Urinary bladder (tissue), 4 donors: Measurements from ENCODE around the gene SORCS3. TPM values are rescaled to one million over a fixed set of nuclear protein-coding genes. Genes with fewer than 3 reads are reported as not detected.

Experiments
- DNase-seq: peaks from one replicate; pipeline ENCODE4 v3.0.0-alpha.2; 2015; ENCODE audit errors: extremely low spot score
- H3K27ac ChIP-seq: one replicate; pipeline ENCODE4 v1.5.1; 2013; ENCODE audit warnings: low read depth, mild to moderate bottlenecking, moderate library complexity
- H3K36me3 ChIP-seq: one replicate; pipeline ENCODE4 v1.6.1; 2013; ENCODE audit warnings: mild to moderate bottlenecking, moderate library complexity; ENCODE audit not compliant: insufficient read depth
- H3K4me1 ChIP-seq: one replicate; pipeline ENCODE4 v1.6.1; 2013; ENCODE audit warnings: mild to moderate bottlenecking, moderate library complexity; ENCODE audit not compliant: insufficient read depth
- H3K4me3 ChIP-seq: one replicate; pipeline ENCODE4 v1.5.1; 2013; ENCODE audit warnings: low read depth, low read length
- WGBS: extraction: QIAGEN DNeasy Blood & Tissue Kit; methylation state at CpG from one replicate; pipeline ENCODE4 v1.1.7; 2013; 5-methylcytosine and 5-hydroxymethylcytosine counted together
- polyA plus RNA-seq: library from polyadenylated mRNA; stranded (reverse); fragments of 200-250 nt; gene quantifications from one replicate; pipeline ENCODE4 v1.2.3, GENCODE V29; 2013
- total RNA-seq: library from RNA; depleted of rRNA; stranded (reverse); fragments of >200 nt; gene quantifications from one replicate; pipeline ENCODE4 v1.2.3, GENCODE V29; 2014
- donor health status: healthy with polysubstance abuse.
- donor health status: healthy.

SORCS3 gene
- total RNA-seq (1.3 TPM), polyA plus RNA-seq (0.27 TPM)

DNA sequence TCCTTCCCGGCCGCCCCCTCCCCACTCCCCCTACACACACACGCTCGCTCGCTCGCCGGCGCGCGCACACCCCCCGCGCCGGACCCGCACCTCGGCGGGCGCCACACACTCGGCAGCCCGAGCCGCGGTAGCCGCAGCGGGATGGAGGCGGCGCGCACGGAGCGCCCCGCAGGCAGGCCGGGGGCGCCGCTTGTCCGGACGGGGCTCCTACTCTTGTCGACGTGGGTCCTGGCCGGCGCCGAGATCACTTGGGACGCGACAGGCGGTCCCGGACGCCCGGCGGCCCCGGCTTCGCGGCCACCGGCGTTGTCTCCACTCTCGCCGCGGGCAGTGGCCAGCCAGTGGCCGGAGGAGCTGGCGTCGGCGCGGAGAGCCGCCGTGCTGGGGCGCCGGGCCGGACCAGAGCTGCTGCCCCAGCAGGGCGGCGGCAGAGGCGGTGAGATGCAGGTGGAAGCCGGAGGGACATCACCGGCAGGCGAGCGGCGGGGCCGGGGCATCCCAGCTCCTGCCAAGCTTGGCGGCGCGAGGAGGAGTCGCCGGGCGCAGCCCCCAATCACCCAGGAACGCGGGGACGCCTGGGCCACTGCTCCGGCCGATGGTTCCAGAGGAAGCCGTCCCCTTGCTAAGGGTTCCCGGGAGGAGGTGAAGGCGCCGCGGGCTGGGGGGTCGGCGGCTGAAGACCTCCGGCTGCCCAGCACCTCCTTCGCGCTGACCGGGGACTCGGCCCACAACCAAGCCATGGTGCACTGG, at the start of gene SORCS3:
Gene SORCS3 (plus strand): TSS at position 104 of the 750 bp plus-strand sequence.
- peak within 1 kb of the TSS; percentile 28 for H3K4me3 ChIP-seq
- H3K4me1 ChIP-seq = no peaks in the 10 kb centered on the region
- WGBS = under 1% methylated on average over 96 of the region's 96 CpGs
- H3K27ac ChIP-seq = no peak within 1 kb of the TSS
- no peaks in the 10 kb centered on the region for H3K36me3 ChIP-seq
- no peak for DNase-seq

DNA sequence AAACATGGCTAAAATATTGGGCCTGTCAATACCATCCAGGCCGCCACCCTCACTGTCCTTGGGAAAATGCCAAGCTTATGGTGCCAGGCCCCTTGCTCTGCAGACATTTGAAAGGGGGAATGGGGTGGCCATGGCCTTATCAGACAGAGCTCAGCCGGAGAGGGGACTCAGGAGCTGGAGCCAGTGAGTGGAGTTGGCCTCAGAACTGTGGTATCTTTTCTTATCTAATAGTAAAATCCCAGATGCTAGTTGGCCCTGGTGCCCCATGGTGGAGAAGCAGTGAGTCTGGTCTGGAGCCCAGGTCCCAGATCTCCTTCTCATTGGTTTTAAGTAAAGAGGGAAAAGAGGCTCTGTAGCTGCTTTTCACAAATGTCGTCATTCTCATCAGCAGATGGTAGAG, 49.6 kb upstream of the SORCS3 start:
- DNase-seq = no peak
- H3K4me1 ChIP-seq = no peaks in the 10 kb centered on the region
- H3K27ac ChIP-seq = no peak overlapping the region
- no peaks in the 10 kb centered on the region for H3K36me3 ChIP-seq
- no peak overlapping the region for H3K4me3 ChIP-seq
- 75% methylated on average over 3 of the region's 3 CpGs for WGBS

DNA sequence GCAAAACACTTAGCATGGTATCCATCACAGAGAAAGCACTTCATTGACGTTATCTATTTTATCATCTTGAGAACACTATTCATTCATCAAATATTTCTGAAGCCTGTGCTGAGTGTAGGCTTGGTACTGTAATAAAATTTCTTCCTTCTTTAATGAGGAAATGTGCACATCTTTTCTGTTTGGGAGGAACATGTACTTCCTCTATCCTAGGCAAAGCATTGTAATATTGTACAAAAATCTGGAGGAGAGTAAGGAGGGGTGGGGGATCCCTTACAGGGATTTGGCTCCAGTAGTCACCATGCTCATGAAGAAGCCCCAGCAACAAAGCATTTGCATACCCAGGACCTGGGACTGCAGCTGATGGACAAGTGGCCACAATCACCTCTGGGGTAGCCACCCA, 39.9 kb upstream of the SORCS3 start:
- WGBS = 49% methylated on average over 1 of the region's 1 CpG
- no peak for DNase-seq

DNA sequence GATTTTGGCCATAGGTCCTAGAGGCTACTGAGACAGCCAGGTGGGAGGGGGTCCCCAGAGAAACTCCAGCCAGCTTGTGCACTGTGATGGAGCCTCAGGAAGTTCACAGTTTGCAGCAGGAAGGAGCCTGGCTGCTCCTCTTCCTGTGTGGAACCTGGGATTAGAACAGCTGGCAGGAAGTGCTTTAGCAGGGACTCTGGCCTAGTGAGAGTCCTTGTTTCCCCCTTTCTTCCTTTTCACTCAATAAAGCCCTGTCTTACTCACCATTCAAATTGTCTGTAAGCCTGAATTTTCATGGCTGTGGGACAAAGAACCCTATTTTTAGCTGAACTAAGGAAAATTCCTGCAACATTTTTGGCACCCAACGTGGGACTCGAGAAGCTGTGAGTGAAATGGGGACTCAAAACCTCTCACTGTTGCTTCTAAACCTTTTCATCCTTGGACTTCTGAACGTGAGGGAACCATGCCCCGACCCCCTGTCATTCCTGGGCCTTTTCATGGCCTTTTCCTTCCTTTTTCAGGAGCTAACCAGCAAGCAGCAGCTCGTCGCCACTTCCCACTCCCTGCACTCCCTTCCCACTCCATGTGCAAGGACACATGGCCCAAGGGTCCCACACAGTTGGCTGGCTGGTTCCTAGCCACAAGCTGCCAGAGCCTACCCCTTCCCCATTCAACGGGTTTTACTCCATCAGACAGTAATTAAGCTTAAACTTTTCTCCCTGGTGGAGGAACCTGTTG, 32.8 kb upstream of the SORCS3 start:
- no peaks in the 10 kb centered on the region for H3K4me1 ChIP-seq
- H3K27ac ChIP-seq = no peak overlapping the region
- no peak overlapping the region for H3K4me3 ChIP-seq
- 73% methylated on average over 7 of the region's 7 CpGs for WGBS
- no peaks in the 10 kb centered on the region for H3K36me3 ChIP-seq
- no peak for DNase-seq

More for the DNA sequence above, 39.9 kb upstream of the SORCS3 start:
- Histone ChIP-seq H3K4me1 (no peaks in the 10 kb centered on the region), H3K27ac (no peak overlapping the region), H3K4me3 (no peak overlapping the region), H3K36me3 (no peaks in the 10 kb centered on the region)

DNA sequence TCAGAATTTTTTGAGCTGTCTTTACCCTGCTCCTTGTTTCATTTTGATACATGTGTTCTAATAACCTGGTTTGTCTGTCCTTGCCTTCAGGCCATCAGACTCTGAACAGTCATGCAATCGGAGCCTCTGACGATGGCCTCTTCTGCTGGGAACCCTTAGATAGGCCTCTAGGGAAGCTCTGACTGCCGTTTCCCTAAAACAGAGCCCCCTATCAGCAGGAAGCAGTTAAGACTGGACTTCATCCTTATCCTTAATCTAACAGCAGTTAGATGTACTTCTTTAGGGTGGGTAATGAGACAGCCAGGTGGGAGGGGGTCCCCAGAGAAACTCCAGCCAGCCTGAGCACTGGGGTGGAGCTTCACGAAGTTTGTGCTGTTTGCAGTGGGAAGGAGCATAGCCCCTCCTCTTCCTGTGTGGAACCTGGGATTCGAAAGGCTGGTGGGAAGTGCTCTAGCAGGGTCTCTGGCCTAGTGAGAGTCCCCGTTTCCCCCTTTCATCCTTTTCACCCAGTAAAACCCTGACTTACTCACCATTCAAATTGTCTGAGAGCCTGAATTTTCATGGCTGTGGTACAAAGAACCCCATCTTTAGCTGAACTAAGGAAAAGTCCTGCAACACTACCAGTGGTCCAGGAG, 28.4 kb upstream of the SORCS3 start:
- Histone ChIP-seq H3K36me3 (no peaks in the 10 kb centered on the region), H3K27ac (no peak overlapping the region), H3K4me3 (no peak overlapping the region), H3K4me1 (no peaks in the 10 kb centered on the region)
- WGBS = 45% methylated on average over 6 of the region's 6 CpGs
- DNase-seq = no peak

DNA sequence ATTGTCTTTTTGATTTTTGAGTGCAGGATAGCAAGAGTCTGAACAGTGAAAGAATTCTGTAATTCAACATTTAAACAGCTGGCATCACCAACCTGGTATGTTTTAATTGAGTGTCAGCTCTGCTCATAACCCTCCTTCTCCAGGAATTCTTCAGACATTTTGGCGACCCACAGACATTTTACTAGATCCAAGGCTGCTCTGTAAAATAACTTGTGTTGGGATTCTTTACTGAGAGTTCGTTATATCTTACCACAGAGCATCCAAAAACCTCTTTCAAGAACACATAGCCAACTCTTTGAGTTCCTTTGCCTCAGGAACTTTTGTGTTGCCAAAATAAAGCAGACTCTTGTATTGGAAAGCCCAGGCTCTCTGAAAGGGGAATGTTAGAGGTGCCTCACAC, 27.7 kb upstream of the SORCS3 start:
- no peaks in the 10 kb centered on the region for H3K36me3 ChIP-seq
- WGBS = 66% methylated on average over 2 of the region's 2 CpGs
- no peak for DNase-seq
- H3K27ac ChIP-seq = no peak overlapping the region
- H3K4me1 ChIP-seq = no peaks in the 10 kb centered on the region
- no peak overlapping the region for H3K4me3 ChIP-seq

DNA sequence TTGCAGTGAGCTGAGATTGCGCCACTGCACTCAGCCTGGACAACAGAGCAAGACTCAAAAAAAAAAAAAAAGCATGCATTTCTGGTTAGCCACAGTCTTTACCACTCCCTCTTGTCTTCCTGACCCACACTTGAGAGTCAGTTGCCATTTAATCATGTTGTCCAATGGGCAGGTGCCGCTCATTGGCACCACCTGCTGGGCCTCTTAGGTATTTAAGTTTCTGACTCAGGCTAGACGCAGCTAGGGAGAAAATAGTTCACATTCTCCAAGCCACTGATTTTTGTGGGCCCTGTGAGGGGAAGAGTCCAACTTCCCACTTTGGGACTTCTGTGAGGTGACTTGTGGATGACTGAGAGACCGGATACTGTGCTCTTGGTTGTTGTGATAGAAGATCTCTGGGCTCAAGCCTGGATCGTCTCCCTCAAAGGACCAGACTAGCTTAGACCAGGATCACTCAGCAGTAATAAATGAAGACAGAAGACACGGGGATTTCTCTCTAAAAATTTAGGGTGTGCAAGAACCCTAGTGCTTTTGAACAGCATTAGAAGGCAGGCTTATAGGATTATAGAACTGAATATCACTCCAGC, 26.8 kb upstream of the SORCS3 start:
- Histone ChIP-seq H3K4me1 (no peaks in the 10 kb centered on the region), H3K36me3 (no peaks in the 10 kb centered on the region), H3K4me3 (no peak overlapping the region), H3K27ac (no peak overlapping the region)
- DNase-seq = no peak
- WGBS = 80% methylated on average over 6 of the region's 6 CpGs

DNA sequence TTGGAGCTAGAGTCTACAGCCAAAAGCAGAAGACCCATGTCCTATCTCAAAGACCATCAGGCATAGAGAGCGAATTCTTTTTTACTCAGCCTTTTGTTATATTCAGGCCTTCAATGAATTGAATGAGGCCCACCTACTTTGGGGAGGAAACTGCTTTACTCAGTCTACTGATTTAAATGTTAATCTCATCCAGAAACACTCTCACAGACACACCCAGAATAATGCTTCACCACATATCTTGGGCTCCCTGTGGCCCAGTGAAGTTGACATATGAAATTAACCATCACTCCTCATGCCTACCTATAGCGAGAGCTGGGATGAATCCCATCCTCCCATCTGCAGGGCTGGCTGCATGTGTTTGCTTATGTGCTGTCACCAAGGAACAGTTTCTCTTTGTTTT, 26.0 kb upstream of the SORCS3 start:
- H3K36me3 ChIP-seq = no peaks in the 10 kb centered on the region
- H3K4me1 ChIP-seq = no peaks in the 10 kb centered on the region
- DNase-seq = no peak
- no peak overlapping the region for H3K4me3 ChIP-seq
- 84% methylated on average over 2 of the region's 2 CpGs for WGBS
- no peak overlapping the region for H3K27ac ChIP-seq

DNA sequence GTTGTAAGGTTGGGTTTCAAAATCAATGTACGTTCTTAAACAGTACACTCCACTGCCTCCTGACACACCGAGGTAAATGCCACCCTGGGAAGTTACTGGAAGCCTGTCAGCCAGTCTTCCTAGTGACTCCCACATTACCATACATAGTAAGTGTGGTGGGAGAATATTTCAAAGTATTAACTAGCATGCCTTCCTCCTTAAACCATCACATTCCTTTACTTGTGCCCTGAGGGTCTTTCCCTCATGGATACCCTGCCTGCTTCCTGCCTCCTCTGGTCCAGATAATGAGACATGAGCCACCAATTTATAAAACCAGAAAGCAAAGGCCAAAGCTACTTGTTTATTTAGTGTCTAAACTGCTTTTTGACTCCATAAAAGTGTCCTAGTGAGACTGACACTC, 23.3 kb upstream of the SORCS3 start:
- Histone ChIP-seq H3K36me3 (no peaks in the 10 kb centered on the region), H3K27ac (no peak overlapping the region), H3K4me3 (no peak overlapping the region), H3K4me1 (no peaks in the 10 kb centered on the region)
- no peak for DNase-seq
- WGBS = 70% methylated on average over 2 of the region's 2 CpGs

DNA sequence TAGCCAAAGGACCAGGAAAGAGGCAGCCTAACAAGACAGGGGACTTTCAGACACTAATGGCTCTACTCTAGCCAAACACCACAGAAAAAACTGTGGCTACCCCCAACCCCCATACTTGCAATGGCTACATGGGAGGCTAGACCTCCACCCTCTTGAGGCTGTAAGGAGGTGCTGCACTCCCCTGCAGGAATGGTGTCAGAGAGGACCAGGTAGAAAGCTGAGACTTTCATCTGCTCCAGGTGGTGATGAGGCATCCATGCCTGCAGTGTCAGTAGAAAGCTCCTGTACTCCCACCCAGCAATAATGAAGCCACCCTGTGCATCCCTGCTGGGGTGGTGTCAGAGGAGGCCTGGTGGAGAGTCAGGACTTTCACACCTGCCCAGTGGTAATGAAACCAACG, 18.9 kb upstream of the SORCS3 start:
- H3K36me3 ChIP-seq = no peaks in the 10 kb centered on the region
- no peaks in the 10 kb centered on the region for H3K4me1 ChIP-seq
- DNase-seq = no peak
- H3K27ac ChIP-seq = no peak overlapping the region
- WGBS = 82% methylated on average over 1 of the region's 1 CpG
- no peak overlapping the region for H3K4me3 ChIP-seq

DNA sequence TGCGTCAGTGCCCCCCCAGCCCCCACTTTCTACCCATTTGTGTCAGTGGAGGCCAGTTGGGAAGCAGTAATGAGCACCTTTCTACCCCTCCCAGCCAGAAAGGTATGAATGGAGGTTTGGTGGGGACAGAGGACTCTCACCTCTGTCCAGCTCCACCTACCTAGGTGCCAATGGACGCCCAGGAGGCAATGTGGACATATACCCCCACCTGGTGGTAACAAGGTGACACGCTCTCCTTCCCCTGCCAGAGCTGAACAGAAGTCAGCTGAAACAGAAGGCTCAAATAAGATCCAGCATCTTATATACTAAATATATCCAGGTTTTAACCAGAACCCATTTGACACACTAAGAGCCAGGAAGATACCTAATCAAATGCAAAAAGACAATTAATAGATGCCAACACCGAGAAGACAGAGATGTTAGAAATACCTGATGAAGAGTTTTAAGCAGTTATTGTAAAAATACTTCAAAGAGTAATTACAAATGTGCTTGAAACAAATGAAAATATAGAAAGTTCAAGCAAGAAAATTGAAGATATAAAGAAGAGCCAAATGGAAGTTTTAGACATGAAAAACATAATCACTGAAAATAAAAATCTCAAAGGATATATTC, 18.4 kb upstream of the SORCS3 start:
- no peak for DNase-seq
- H3K27ac ChIP-seq = no peak overlapping the region
- no peaks in the 10 kb centered on the region for H3K4me1 ChIP-seq
- WGBS = 36% methylated on average over 4 of the region's 4 CpGs
- H3K36me3 ChIP-seq = no peaks in the 10 kb centered on the region
- H3K4me3 ChIP-seq = no peak overlapping the region

DNA sequence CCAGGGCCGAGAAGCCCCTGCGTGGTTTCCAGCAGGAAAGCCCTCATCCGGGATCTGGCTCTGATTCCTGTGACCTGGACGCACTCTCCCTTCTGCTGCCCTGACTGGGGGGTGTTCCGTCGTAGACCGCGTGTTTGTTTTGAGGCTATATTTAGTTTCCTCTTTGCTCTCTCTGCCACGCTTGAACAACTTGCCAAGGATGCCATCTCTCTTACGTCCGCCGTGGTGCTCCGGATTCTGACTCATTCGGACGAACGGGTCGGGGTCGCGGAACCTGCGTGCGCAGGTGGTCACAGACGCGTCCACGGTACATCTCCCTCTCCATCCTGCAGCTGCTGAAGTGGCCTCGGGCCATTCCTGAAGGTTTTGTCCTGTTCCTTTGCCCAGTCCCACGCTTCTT, 10.4 kb upstream of the SORCS3 start:
- no peak for DNase-seq
- Histone ChIP-seq H3K27ac (no peak overlapping the region), H3K4me3 (no peak overlapping the region), H3K4me1 (no peaks in the 10 kb centered on the region), H3K36me3 (no peaks in the 10 kb centered on the region)
- WGBS = 85% methylated on average over 26 of the region's 26 CpGs

DNA sequence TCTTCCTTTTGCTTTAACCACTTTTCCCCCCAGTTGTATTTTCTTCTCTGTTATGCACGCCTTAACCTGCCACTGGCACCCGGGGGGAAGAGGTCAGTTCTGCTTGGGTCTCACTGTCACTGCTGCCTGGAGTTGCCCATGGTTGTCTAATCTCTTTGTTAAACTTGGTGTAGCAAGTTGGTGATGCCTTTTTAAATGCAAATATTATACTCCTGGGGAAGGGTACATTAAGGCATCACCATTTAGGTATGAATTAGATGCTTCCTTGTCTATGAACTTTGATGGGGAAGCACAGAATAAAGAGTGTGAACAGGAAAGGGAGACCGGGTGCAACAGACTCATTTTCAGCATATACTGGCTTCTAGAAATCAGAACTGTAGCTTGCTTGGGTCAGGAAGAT, 9.1 kb upstream of the SORCS3 start:
- no peak overlapping the region for H3K27ac ChIP-seq
- 58% methylated on average over 3 of the region's 3 CpGs for WGBS
- H3K4me1 ChIP-seq = no peaks in the 10 kb centered on the region
- no peak overlapping the region for H3K4me3 ChIP-seq
- DNase-seq = no peak
- no peaks in the 10 kb centered on the region for H3K36me3 ChIP-seq
